HG03565 (cell line): Measurements from ENCODE around the gene CTNNAL1.
"Not testable (repeated sequence)": the region's sequence is repeated elsewhere in the genome, so short reads cannot be mapped to it uniquely, and the experiment has no call there.

ENCODE experiments used
- ATAC-seq: cut with Tn5 transposase; IDR thresholded peaks from one replicate; pipeline ENCODE4 v1.9.1; 2021; ENCODE audit warnings: mild to moderate bottlenecking, moderate library complexity; ENCODE audit not compliant: unreplicated experiment

Gene CTNNAL1

DNA sequence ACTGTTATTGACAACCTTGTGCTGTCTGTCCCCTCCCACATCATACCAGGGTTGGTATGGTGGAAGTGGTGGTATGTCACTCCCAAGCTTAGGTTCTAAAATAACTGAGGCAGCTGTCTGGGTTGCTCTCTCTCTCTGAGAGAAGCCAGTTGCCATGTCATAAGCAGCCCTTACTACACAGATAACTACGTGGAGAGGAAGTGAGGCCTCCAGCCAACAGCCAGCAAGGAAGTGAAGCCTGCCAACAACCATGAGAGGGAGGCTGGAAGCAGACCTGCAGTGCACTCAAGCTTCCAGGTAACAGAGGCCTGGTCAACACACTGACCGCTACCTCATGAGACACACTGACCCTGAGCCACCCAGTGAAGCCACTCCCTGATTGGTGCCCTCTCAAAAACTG is 18.6 kb downstream of the CTNNAL1 start:
- peak; percentile 81 for ATAC-seq

DNA sequence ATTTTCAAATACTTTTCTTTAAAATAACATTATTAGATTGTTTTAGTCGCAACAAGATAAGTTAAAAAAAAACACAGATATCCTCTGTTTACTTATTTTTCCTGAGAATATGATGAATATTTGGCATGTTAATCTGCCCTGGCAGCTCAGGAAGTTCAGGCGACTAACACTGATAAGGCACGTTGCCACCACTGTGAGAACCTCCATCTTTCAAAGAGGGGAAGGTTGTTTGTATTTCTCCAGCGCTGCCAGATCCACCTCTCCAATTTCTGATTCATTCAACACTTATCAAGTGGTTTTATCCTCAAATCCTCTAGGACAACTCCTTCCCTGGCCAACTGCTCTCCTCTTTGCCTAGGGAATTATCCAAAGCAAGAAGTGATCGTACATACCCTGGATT is 21.8 kb downstream of the CTNNAL1 start:
- no peak for ATAC-seq

DNA sequence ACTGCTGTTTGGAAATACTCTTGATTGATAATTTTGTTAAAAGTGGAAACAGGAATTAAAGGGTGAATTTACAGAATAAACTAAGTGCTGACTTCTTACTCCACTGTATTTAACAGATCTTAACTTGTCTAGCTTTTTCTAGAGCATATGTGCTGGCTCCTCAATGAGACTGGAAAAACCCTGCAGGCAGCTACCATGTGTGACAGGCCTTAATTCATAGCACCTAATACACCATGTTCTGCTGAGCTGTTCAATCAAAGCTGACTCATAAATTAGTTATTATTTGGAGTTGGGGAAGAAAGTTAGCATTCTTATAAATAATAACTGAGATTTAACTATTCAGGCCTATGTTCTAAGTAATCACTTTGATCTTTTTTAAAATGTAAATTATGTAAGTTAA is 29.4 kb downstream of the CTNNAL1 start:
- no peak for ATAC-seq

DNA sequence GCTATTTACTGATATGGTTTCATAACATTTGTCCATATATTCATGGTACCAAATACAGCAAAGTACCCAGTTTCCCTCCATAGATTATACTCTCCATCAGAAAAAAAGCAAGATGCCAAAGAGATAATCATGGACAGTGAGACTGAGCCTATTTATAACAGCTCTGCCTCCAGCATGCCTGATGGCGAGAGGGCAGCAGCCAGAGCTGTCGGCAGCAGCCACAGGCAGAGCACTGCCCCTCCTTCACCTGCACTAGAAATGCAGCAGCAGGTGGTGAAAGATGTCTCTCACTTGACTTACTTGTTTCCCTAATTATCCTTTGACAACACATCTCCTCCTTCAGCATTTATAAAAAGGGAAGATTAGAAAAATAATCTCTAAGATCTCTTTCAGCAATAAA is 32.4 kb downstream of the CTNNAL1 start:
- no peak for ATAC-seq

DNA sequence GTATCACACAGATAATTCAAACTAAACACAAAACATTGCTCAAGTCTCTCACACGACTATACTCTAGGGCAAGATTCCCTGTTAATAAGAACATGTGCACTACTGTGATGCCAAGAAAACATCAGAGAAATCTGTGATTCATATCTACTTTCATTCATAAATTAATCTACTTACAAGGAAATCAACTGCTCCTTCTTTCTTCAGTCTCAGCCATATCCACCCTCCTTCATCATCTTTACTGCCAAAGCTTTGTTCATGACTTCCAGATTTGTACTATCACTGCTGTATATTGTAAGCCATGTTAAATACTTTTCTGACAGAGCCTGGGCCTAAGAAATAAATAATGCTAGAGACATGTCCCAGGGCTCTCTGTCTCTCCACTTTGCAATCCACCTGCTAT is 35.1 kb downstream of the CTNNAL1 start:
- no peak for ATAC-seq

DNA sequence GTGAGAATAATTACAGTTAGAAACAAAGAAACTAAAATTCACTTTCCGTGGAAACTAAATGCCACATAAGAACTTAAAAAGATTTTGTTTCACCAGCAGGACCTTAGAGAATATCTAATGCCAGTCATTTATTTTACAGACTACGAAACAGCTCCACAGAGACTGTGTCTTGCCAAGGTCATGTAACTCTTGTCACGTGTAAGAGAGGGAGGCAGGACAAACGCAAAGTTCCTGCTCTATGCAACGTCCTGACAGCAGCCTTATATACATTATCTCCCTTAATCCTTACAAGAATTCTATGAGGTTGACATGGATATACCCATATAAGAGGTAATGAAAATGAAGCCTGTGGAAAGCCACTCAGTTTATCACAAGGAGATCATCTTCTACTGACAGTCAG is 39.4 kb downstream of the CTNNAL1 start:
- ATAC-seq: no peak

DNA sequence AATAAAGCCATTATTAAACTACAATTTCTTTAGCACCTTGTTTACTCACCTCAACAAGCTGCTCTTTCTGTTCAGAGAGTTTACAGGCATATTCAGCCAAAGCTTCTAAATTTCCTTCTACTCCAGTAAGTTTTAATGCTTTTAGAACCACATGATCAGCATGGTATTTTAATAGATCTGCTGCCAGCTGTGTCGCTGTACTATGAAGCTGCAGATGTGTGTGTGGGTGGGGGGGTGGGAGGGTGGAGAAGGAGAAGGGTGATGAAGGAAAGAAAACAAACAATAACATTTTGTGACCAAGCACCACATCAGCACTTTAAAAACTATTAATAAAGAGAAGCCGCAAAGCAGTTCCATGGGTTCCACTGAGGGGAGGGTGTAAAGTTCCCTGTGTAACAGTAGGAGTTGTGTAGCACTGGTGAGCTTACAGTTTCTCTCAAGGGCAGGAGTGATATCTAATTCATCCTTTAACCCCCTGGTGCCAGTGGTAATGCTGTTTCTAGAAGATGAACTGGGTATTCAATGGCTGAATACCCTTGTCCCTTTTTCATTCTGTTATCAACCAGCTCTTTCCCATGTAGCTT is 40.6 kb downstream of the CTNNAL1 start:
- ATAC-seq: no peak

DNA sequence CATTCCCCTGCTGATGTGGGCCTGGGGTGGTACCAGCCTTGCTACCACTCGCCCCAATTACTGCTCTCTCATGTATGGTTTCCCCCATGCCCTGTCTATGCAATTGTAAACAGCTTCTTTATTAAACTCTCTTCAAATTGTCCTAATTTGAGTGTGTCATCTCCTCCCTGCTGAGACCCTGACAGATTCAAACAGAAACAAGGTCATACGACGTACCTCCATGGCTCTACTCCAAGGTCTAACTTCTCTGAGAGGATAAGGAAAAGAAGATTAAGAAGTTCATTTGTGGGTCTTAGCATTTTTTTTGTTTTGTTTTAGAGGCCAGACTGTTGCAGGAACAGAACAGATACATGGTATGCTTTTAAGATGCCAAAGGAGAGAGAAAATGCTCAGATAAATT is 41.1 kb downstream of the CTNNAL1 start:
- no peak for ATAC-seq

DNA sequence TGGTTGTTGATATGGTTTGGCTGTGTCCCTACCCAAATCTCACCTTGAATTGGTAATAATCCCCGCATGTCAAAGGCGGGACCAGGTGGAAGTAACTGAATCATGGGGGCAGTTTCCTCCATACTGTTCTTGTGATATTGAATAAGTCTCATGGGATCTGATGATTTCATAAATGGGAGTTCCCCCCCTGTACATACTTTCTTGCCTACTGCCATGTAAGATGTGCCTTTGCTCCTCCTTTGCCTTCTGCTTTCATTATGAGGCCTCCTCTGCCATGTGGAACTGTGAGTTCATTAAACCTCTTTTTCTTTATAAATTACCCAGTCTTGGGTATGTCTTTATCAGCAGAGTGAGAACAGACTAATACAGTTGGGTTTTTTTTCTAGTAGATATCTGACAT is 41.9 kb downstream of the CTNNAL1 start:
- not testable (repeated sequence) for ATAC-seq

DNA sequence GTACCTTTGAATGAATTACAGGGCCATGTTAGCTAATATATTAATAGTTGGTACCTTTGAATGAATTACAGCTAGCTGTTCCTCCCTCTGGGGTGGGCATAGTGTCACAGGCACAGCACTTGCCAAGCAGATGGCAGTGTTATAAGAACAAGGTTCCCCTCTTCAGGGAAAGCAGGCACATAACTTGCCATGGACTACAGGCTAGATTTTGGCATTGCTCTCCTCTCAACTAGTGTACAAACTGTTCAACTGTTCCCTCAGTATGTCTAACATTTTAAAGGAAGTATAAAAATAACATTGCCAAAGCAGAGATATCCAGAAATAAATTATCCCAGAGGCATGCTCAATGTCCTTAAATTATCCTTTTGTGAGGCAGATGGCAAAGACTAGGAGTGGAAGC is 45.4 kb downstream of the CTNNAL1 start:
- no peak for ATAC-seq

DNA sequence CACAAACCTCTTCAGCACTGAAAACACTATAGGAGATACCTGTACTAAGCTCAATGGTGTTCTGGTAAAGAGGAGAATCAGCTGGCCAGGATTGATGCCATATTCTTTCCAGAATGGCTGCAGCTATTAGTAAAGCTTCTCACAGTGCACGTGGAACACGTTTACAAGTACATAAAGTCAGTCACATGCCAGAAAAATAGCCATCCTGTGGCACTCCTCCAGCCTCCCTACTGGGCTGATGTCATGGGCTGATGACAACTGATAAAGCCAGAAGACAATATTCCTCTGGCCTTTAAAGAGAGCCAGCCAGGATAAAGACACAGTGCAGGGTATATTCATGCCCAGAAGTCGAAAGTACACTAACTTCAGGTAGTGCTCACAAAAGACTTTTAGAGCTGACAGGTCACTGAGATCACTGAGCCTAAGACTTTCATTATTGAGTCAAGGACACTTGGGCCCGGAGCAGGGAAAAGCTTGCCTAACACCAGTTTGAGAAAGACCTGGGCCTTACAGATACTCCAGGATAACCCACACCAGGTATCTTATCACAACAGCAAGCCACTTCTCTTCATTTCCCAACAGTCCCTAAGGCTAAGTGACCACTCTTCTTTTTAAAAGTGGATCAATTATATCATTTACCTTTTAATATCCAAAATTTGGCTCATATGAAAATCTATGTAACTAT is 49.7 kb downstream of the CTNNAL1 start:
- ATAC-seq: no peak

DNA sequence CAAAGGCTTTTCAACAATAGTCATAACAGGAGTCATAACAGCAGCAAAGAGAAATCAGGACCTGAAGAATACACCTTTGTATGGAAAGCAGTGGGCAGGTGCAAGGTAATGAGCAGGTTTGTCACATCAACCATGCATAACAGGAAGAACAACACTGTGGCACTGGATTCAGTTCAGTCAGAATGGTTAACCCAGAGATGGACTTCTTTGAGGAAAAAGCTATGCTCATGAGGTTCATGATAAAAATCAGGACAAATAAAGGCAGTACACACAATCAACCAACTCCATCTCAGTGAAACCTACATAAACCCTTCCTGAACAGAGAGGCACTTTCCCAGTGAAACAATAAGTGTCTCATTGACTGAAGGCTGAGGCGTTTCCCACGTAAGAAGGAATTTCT is 52.1 kb downstream of the CTNNAL1 start:
- ATAC-seq: no peak

DNA sequence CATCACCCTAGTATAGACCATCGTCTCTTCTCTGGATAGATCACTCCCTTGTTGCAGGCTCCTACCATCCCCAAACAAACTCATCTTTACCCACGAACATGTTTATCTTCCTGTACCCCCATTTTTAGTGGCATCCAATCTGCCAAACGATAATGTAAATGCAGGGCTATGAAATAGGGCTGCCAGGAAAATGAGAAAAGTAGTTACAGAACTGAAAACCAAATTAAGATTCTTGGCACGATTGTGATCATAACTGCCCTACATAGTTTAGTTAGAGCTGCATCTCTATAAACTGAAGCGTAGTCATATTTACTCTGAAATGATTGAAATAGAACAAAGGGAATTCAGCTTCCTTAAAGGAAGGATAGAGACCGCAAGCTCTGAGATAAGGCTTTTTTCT is 53.0 kb downstream of the CTNNAL1 start:
- no peak for ATAC-seq

DNA sequence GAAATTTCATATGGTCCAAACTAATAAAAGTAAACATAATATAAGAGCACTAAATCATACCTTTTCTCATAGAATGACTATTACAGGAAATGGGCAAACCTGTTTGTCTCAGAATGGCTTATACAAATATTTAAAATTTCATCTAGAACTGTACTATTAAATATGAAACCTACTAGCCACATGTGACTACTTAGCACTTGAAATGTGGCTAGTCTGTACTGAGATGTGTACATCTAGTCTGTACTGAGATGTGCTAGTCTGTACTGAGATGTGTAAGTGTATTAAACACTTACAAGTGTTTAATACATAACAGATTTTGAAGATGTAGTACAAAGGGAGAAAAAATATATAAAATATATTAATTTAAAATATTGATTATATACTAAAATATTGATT is 56.7 kb downstream of the CTNNAL1 start:
- no peak for ATAC-seq

DNA sequence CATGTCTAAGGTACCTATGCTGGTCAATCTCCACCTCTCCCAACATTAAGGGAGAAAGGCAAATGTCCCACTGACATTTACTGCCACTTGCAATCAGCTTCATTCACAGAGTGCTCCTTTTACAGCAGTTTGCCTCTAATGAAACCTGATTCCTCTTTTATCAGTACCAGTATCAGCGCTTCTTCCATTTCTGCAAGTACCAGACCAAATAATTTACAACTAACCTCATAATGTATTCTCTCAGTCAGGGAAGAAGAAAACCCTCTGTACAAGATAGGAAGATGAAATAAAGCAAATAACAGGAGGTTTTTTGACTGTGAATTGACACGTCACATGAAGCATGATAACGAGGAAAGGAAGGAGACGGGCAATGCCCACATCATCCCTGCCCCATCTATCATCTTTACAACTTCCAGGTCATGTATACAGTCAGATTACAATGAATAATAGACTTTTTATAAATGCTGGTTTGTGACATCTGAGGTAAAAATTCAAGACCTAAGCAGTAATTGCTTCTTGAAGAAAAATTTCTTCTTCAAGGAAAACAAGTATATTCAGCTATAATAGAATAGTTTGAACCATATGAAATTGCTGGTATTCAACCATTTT is 57.2 kb downstream of the CTNNAL1 start:
- ATAC-seq: no peak

DNA sequence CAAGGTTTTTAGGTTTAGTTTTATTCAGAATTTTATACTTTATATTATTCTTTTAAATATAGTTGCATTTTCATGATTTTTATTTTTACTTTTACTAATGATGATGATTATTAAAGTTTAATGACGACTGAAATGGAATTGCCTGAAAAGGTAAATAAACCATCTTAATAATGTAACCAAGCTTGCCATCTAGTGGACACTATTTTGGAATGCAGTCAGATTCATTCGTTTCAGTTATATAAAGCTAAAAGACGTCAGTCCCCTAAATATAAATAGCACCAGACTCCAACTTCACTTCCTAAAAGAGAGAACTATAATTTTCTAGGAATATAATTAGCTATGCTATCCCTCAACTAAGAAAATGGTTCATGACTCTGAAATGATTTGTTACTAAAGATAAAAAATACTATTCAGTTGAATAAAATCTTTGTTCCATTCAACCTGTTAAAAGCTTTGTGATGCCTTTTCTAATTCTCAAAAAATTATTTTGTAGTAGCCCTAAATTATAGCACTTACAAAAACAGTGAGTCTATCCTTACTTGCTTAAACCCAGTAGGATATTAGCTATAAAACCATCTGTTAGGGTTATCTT is 59.2 kb downstream of the CTNNAL1 start:
- peak; percentile 53 for ATAC-seq

DNA sequence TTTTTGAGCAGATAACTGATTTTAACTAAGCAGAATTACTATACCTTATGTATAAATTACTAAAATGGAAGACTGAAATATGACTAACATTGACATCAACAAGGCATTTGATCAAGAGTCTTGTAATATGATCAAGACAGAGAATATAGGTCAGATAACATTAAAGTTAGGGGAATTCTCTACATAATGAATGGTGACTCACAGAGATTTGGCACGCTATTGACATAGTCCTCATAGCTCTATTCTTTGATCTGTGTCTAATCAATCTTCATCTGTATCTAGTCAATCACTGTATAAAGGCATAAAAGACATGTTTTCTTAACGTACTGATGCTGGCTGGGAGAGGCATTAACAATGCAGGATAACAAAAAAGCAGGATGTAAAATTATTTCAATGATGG is 61.7 kb downstream of the CTNNAL1 start:
- ATAC-seq: no peak

DNA sequence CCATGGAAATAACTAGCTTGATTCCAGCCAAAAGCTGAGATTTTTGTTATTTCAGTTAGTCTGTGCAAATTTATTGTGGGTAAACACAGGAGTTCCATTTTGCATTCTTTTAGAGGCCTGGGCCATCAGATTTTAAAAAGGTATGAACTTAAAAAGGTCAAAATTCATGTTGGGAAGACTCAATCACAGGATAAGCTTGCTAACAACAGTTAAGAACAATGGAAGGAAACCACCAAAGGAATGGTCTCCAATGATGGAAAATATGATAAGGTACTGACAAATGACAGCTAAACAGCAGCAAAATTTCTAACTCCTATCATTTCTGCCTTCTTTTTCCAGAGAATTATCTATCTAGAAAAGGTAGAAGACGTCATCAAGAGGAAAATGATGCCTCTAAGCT is 63.1 kb downstream of the CTNNAL1 start:
- ATAC-seq: no peak

DNA sequence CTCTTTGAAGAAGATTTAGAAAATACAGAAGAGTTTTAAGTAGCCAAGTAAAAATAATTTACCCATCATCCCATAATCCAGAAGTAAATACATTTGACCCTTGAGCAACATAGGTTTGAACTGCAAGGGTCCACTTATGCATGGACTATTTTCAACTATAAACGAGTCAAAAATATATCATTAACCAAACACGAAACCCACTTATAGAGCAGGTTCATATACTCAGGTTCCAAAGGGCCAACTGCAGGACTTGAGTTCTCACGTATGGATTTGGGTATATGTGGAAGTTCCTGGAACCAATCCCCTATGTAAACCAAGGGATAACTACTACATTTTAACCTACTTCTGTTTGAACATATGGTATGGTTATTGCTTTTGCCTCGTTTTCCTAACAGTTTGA is 73.3 kb downstream of the CTNNAL1 start:
- ATAC-seq: no peak

DNA sequence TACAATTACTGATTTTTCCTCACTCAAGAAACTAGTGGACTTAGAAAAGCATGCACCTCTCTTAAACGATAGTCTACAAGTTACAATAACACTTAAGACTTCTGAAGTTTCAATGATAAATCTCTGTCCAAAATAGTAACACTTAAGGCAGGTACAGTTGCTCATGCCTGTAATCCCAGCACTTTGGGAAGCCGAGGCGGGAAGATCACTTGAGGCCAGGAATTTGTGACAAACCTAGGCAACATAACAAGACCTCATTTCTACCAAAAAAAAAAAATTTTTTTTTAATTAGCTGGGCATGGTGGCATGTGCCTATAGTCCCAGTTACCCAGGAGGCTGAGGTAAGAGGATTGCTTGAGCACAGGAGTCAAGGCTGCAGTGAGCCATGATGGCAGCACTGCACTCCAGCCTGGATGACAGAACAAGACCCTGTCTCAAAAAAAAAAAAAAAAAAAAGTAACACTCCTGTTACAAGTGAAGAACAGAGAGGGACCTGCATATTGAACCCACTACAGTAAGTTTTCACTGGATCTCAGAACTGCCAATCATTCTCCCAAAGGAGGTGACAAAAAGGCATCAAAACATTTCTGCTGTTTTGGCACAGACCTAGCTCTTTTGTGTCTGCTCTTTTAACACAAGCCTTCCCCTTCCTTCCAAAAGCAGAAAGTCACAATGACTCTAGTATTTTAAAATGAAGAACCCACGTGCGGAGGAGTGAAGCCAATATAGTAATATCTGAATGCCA is 75.6 kb downstream of the CTNNAL1 start:
- ATAC-seq: no peak

DNA sequence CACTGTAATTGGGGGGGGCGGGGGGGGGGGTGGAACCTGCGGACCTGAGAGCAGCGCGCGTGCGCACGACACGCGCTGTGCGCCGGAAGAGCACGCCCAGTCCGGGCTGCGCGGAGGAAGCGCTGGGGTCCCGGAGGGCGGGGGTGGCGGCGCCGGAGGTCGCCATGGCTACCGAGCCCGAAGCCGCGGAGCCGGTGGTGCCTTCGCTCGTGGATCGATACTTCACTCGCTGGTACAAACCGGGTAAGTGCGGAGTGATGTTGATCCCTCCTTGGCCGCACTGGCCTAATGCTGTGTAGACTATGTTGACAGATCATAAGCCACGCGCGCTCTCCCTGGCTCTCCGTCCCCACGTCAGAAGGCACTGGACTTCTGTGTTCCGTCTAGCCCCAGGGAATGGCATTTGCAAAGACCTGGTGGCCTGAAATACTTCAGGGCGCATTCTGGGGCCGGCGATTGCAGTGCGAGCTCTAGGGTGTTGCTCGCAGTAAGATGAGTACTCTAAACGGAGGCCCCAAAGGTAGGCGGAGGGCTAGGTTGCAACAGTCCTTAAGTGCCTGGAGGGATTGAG is 78.9 kb downstream of the CTNNAL1 start, which contains the start of gene ABITRAM:
Gene ABITRAM (plus strand): TSS at position 78 of the 571 bp plus-strand sequence. CDS start 87 bp downstream, at position 165.
- peak; percentile 74 for ATAC-seq
